HCT116 (cell line): ENCODE data around the gene LCK. TPM values are rescaled to one million over a fixed set of nuclear protein-coding genes. Genes with fewer than 3 reads are reported as not detected.

ENCODE experiments used
- ATAC-seq: fragments of 200-7000 bp; cut with Tn5 transposase; 2 replicates; pipeline ENCODE4 v1.9.1; 2020; ENCODE audit warnings: mild to moderate bottlenecking, moderate library complexity
- BruUV-seq: library from RNA; stranded (reverse); fragments of 400-500 nt; replicated peaks from 2 replicates; lab custom pipeline; 2021; lab: Mats Ljungman, UMichigan
- CTCF ChIA-PET: fragments of 300-600 bp; sonication (Branson Sonifier 250); formaldehyde crosslinking; loops from one replicate; lab custom pipeline; 2021; ENCODE audit warnings: antibody characterized with exemption; lab: Charles Lee
- POLR2A ChIA-PET: fragments of 300-600, 350-600 bp; sonication (Branson Sonifier 250); formaldehyde crosslinking; loops from one replicate; lab custom pipeline; 2021; ENCODE audit warnings: antibody characterized with exemption; lab: Charles Lee
- RAD21 ChIA-PET, 2 experiments: fragments of 300-600 bp; sonication (Branson Sonifier 250); formaldehyde crosslinking; loops; one replicate each; lab custom pipeline; 2023; ENCODE audit warnings: low total read pairs in 2 of 2; ENCODE audit not compliant: uncharacterized antibody in 2 of 2, unreplicated experiment in 2 of 2, low non-redundant PET in 1 of 2; lab: Charles Lee
- DNase-seq: peaks from one replicate; pipeline ENCODE4 v3.0.0-alpha.2; 2010; ENCODE audit warnings: low read depth, low spot score
- H2AFZ ChIP-seq: fragments of 200-600 bp; shearing (Covaris generic), sonication (generic); 2 replicates; pipeline ENCODE4 v1.6.1; 2017; ENCODE audit warnings: low read depth, mixed run types, mixed read lengths, antibody characterized with exemption, low read length; ENCODE audit not compliant: poor library complexity, severe bottlenecking
- H3K27ac ChIP-seq: 2 replicates; pipeline ENCODE4 v1.5.1; 2012; ENCODE audit warnings: low read depth, low read length
- H3K27me3 ChIP-seq: fragments of 200-600 bp; sonication (generic); 2 replicates; pipeline ENCODE4 v1.6.1; 2016; ENCODE audit warnings: mixed run types, low read length, mixed read lengths; ENCODE audit not compliant: insufficient read depth
- H3K36me3 ChIP-seq, 2 experiments: fragments of 200-500 bp in 1 of 2; fragments of 200-600 bp in 1 of 2; sonication (Bioruptor generic) in 1 of 2; sonication (generic) in 1 of 2; 2 replicates each; pipeline versions ENCODE4 v1.5.1 to v1.6.1; 2014 to 2016; ENCODE audit warnings: low read length in 2 of 2, inconsistent platforms in 1 of 2, mixed read lengths in 1 of 2, mixed run types in 1 of 2; ENCODE audit not compliant: insufficient read depth in 2 of 2, control insufficient read depth in 1 of 2
- H3K4me1 ChIP-seq, 2 experiments: fragments of 200-600 bp in 1 of 2; sonication (generic) in 1 of 2; 2 replicates each; pipeline versions ENCODE4 v1.5.1 to v1.6.1; 2012 to 2017; ENCODE audit warnings: low read length in 2 of 2, inconsistent platforms in 1 of 2, mild to moderate bottlenecking in 1 of 2, mixed read lengths in 1 of 2, mixed run types in 1 of 2, moderate library complexity in 1 of 2; ENCODE audit not compliant: insufficient read depth in 2 of 2, control insufficient read depth in 1 of 2
- H3K4me2 ChIP-seq: fragments of 200-600 bp; sonication (generic); 2 replicates; pipeline ENCODE4 v1.6.1; 2017; ENCODE audit warnings: mixed run types, low read length, mixed read lengths
- H3K4me3 ChIP-seq, 2 experiments: fragments of 200-600 bp in 1 of 2; sonication (generic) in 1 of 2; replicated peaks in 1 of 2; 2 replicates each; pipeline ENCODE4 v1.5.1; 2011 to 2016; ENCODE audit warnings: low read length in 2 of 2, control low read depth in 1 of 2, low read depth in 1 of 2, mild to moderate bottlenecking in 1 of 2, mixed read lengths in 1 of 2, mixed run types in 1 of 2
- H3K79me2 ChIP-seq: fragments of 200-600 bp; sonication (generic); 2 replicates; pipeline ENCODE4 v1.6.1; 2017; ENCODE audit warnings: mild to moderate bottlenecking, mixed run types, low read length, moderate library complexity, mixed read lengths; ENCODE audit not compliant: insufficient read depth
- H3K9ac ChIP-seq: fragments of 200-600 bp; sonication (generic); 2 replicates; pipeline ENCODE4 v1.6.1; 2016; ENCODE audit warnings: low read length, mixed read lengths
- H3K9me2 ChIP-seq: fragments of 200-600 bp; sonication (generic), shearing (Covaris generic); 2 replicates; pipeline ENCODE4 v1.6.1; 2017; ENCODE audit warnings: mixed run types, mild to moderate bottlenecking, moderate library complexity; ENCODE audit not compliant: insufficient read depth
- H3K9me3 ChIP-seq, 2 experiments: fragments of 200-500 bp in 1 of 2; fragments of 200-600 bp in 1 of 2; sonication (Bioruptor generic) in 1 of 2; sonication (generic) in 1 of 2; 2 replicates each; pipeline ENCODE4 v1.6.1; 2014 to 2017; ENCODE audit warnings: low read length in 2 of 2, mixed read lengths in 2 of 2, inconsistent platforms in 1 of 2, low read depth in 1 of 2, mild to moderate bottlenecking in 1 of 2, mixed run types in 1 of 2, moderate library complexity in 1 of 2; ENCODE audit not compliant: control insufficient read depth in 1 of 2, insufficient read depth in 1 of 2
- H4K20me1 ChIP-seq: fragments of 200-600 bp; sonication (generic), shearing (Covaris generic); 2 replicates; pipeline ENCODE4 v1.6.1; 2017; ENCODE audit warnings: mixed run types, mild to moderate bottlenecking, moderate library complexity; ENCODE audit not compliant: insufficient read depth
- ATF3 ChIP-seq: IDR thresholded peaks from 2 replicates; pipeline ENCODE4 v1.6.1; 2012
- ELF1 ChIP-seq: IDR thresholded peaks from 2 replicates; pipeline ENCODE4 v1.6.1; 2012; ENCODE audit warnings: low read depth, borderline replicate concordance
- EZH2 ChIP-seq: fragments of 200-600 bp; sonication (generic); IDR thresholded peaks from 2 replicates; pipeline ENCODE4 v1.6.1; 2017; ENCODE audit warnings: antibody characterized with exemption, mixed run types
- EZH2phosphoT487 ChIP-seq: fragments of 200-600 bp; IDR thresholded peaks from 2 replicates; pipeline ENCODE4 v1.6.1; 2018; ENCODE audit warnings: antibody characterized with exemption, borderline replicate concordance
- FOSL1 ChIP-seq: IDR thresholded peaks from 2 replicates; pipeline ENCODE4 v1.6.1; 2012; ENCODE audit warnings: low read depth
- JUND ChIP-seq: IDR thresholded peaks from 2 replicates; pipeline ENCODE4 v1.6.1; 2012
- POLR2A ChIP-seq: IDR thresholded peaks from 2 replicates; pipeline ENCODE4 v1.7.0; 2011; ENCODE audit warnings: borderline replicate concordance; ENCODE audit not compliant: insufficient read depth, insufficient read length; ENCODE audit errors: extremely low read depth
- POLR2AphosphoS5 ChIP-seq: IDR thresholded peaks from 2 replicates; pipeline ENCODE4 v1.6.1; 2011; ENCODE audit warnings: mild to moderate bottlenecking, low read depth, low read length, moderate library complexity
- RAD21 ChIP-seq: IDR thresholded peaks from 2 replicates; pipeline ENCODE4 v1.6.1; 2012; ENCODE audit warnings: low read depth, mild to moderate bottlenecking
- REST ChIP-seq: IDR thresholded peaks from 2 replicates; pipeline ENCODE4 v1.6.1; 2012; ENCODE audit warnings: low read depth
- SIN3A ChIP-seq: IDR thresholded peaks from 2 replicates; pipeline ENCODE4 v1.6.1; 2012; ENCODE audit warnings: low read depth
- SRF ChIP-seq: IDR thresholded peaks from 2 replicates; pipeline ENCODE4 v1.6.1; 2012; ENCODE audit warnings: low read depth
- TCF7L2 ChIP-seq: IDR thresholded peaks from 2 replicates; pipeline ENCODE4 v1.7.0; 2011; ENCODE audit warnings: borderline replicate concordance, inconsistent platforms; ENCODE audit not compliant: insufficient read depth, insufficient read length; ENCODE audit errors: extremely low read depth
- YY1 ChIP-seq: IDR thresholded peaks from 2 replicates; pipeline ENCODE4 v1.6.1; 2011; ENCODE audit warnings: low read length, low read depth, moderate library complexity, mild to moderate bottlenecking; ENCODE audit not compliant: insufficient replicate concordance; ENCODE audit errors: extremely low read depth
- ZBTB33 ChIP-seq: IDR thresholded peaks from 2 replicates; pipeline ENCODE4 v1.6.1; 2011; ENCODE audit warnings: mild to moderate bottlenecking, low read length, moderate library complexity; ENCODE audit not compliant: insufficient replicate concordance; ENCODE audit errors: extremely low read depth
- ZFX ChIP-seq: fragments of 450-650 bp; IDR thresholded peaks from 2 replicates; pipeline ENCODE4 v1.6.1; 2017
- ZNF274 ChIP-seq: fragments of 200-500 bp; sonication (Bioruptor generic); IDR thresholded peaks from 2 replicates; pipeline ENCODE4 v1.6.1; 2014; ENCODE audit warnings: mild to moderate bottlenecking, low read depth, low read length, inconsistent platforms
- intact Hi-C: fragments of 100-400 bp; cut with micrococcal nuclease; formaldehyde crosslinking; loops from 2 replicates; pipeline ENCODE4 v1.10.0; 2022
- total RNA-seq: library from RNA; stranded (reverse); gene quantifications from one replicate; pipeline ENCODE4 v1.2.1, GENCODE V29; 2021; ENCODE audit not compliant: unreplicated experiment

LCK gene
- total RNA-seq, 1 experiment from 2014 or later = 0.79 TPM

- H3K9me2 ChIP-seq = no peaks in the 10 kb centered on the region
- no peak overlapping the region for H3K4me2 ChIP-seq
- no peaks in the 10 kb centered on the region for H3K79me2 ChIP-seq
- no peak overlapping the region for H3K4me3 ChIP-seq
- ChIA-PET RAD21 (no interaction called here), CTCF (no interaction called here), POLR2A (no interaction called here)
- intact Hi-C loops = no loop called here
- H3K4me1 ChIP-seq = peaks cover 4 to 9% of the 10 kb centered on the region in 2 experiments; a peak in 2 of 4 replicates
- no peaks in the 10 kb centered on the region for H3K27me3 ChIP-seq
- no peak overlapping the region for H3K27ac ChIP-seq
- H2AFZ ChIP-seq = no peak overlapping the region
- no peaks in the 10 kb centered on the region for H3K36me3 ChIP-seq
- H3K9me3 ChIP-seq = no peaks in the 10 kb centered on the region
- ATAC-seq = no peak
- H3K9ac ChIP-seq = no peak overlapping the region
- BruUV-seq = no TSS peak
- H4K20me1 ChIP-seq = no peaks in the 10 kb centered on the region
- DNase-seq = no peak
- no peak for TF ChIP-seq REST
- TF ChIP-seq ZBTB33 = no peak
- TF ChIP-seq TCF7L2 = no peak
- TF ChIP-seq SRF = no peak
- no peak for TF ChIP-seq ZNF274
- no peak for TF ChIP-seq POLR2AphosphoS5
- no peak for TF ChIP-seq EZH2
- no peak for TF ChIP-seq FOSL1
- no peak for TF ChIP-seq SIN3A
- TF ChIP-seq YY1 = no peak
- no peak for TF ChIP-seq JUND
- TF ChIP-seq ATF3 = no peak
- no peak for TF ChIP-seq EZH2phosphoT487
- TF ChIP-seq ELF1 = no peak
- no peak for TF ChIP-seq ZFX
- TF ChIP-seq RAD21 = no peak
- no peak for TF ChIP-seq POLR2A
Measured at GRCh38 chr1:32274646-32275340, 23.7 kb downstream of the LCK start.
